Thoracic aorta (tissue), 2 donors: ENCODE data around the gene ADARB2. TPM values are rescaled to one million over a fixed set of nuclear protein-coding genes. Genes with fewer than 3 reads are reported as not detected.

ENCODE experiments used
- ATAC-seq: fragments of 150-250 bp; one replicate; pipeline ENCODE4 v1.8.0; 2017; ENCODE audit warnings: low read depth; ENCODE audit not compliant: insufficient number of reproducible peaks, low FRiP score
- DNase-seq: peaks from one replicate; pipeline ENCODE4 v3.0.0-alpha.2; 2020; ENCODE audit warnings: low spot score
- H3K27ac ChIP-seq, 2 donors: fragments of 200-600 bp; sonication (generic); 1 replicate in 1 of 2; 2 replicates in 1 of 2; pipeline ENCODE4 v1.5.1; 2016; ENCODE audit warnings: mild to moderate bottlenecking in 2 of 2, moderate library complexity in 2 of 2
- H3K27me3 ChIP-seq: fragments of 200-600 bp; sonication (generic); replicated peaks from 2 replicates; pipeline ENCODE4 v1.6.0; 2016; ENCODE audit warnings: mild to moderate bottlenecking; ENCODE audit not compliant: insufficient read depth
- H3K36me3 ChIP-seq: fragments of 200-600 bp; sonication (generic); one replicate; pipeline ENCODE4 v1.5.1; 2016
- H3K4me1 ChIP-seq, 2 donors: fragments of 200-600 bp; sonication (generic); 1 replicate in 1 of 2; 2 replicates in 1 of 2; pipeline versions ENCODE4 v1.5.1 to v1.6.0; 2016; ENCODE audit warnings: low read depth in 2 of 2, mild to moderate bottlenecking in 1 of 2; ENCODE audit not compliant: control insufficient read depth in 1 of 2
- H3K4me3 ChIP-seq: fragments of 200-600 bp; sonication (generic); 2 replicates; pipeline ENCODE4 v1.5.1; 2016; ENCODE audit warnings: mild to moderate bottlenecking
- H3K9me3 ChIP-seq: fragments of 200-600 bp; sonication (generic); 2 replicates; pipeline ENCODE4 v1.5.1; 2016
- total RNA-seq, 2 donors: library from RNA; depleted of rRNA; stranded (reverse); fragments of >200 nt; gene quantifications; one replicate each; pipeline versions ENCODE4 v1.1.0 to v1.2.3, GENCODE V29; 2016
- TF ChIP-seq, protein P1 (sequence below): fragments of 200-600 bp; sonication (generic); IDR thresholded peaks from one replicate; pipeline ENCODE4 v1.5.1; 2019; ENCODE audit warnings: antibody characterized with exemption

The ADARB2 gene
- total RNA-seq, 2 donors from 2014 or later: 0.71 to 3.1 TPM

- Histone ChIP-seq H3K27me3 (no peaks in the 10 kb centered on the region), H3K9me3 (no peaks in the 10 kb centered on the region), H3K4me1 (no peaks in the 10 kb centered on the region), H3K27ac (no peak overlapping the region), H3K36me3 (no peaks in the 10 kb centered on the region), H3K4me3 (no peak overlapping the region)
- no peak for ATAC-seq
- TF ChIP-seq, protein P1, sequence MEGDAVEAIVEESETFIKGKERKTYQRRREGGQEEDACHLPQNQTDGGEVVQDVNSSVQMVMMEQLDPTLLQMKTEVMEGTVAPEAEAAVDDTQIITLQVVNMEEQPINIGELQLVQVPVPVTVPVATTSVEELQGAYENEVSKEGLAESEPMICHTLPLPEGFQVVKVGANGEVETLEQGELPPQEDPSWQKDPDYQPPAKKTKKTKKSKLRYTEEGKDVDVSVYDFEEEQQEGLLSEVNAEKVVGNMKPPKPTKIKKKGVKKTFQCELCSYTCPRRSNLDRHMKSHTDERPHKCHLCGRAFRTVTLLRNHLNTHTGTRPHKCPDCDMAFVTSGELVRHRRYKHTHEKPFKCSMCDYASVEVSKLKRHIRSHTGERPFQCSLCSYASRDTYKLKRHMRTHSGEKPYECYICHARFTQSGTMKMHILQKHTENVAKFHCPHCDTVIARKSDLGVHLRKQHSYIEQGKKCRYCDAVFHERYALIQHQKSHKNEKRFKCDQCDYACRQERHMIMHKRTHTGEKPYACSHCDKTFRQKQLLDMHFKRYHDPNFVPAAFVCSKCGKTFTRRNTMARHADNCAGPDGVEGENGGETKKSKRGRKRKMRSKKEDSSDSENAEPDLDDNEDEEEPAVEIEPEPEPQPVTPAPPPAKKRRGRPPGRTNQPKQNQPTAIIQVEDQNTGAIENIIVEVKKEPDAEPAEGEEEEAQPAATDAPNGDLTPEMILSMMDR: no peak
- DNase-seq: no peak
These were observed 565.7 kb downstream of the ADARB2 start for GRCh38 chr10:1171586-1171985.

GRCh38 chr10:1171182-1171581, 566.1 kb downstream of the ADARB2 start:
- no peak overlapping the region for H3K4me3 ChIP-seq
- no peaks in the 10 kb centered on the region for H3K27me3 ChIP-seq
- ATAC-seq (no peak), DNase-seq (no peak)
- H3K9me3 ChIP-seq: no peaks in the 10 kb centered on the region
- no peak overlapping the region for H3K27ac ChIP-seq
- no peaks in the 10 kb centered on the region for H3K4me1 ChIP-seq
- H3K36me3 ChIP-seq: no peaks in the 10 kb centered on the region
- TF ChIP-seq, protein P1: no peak

DNA sequence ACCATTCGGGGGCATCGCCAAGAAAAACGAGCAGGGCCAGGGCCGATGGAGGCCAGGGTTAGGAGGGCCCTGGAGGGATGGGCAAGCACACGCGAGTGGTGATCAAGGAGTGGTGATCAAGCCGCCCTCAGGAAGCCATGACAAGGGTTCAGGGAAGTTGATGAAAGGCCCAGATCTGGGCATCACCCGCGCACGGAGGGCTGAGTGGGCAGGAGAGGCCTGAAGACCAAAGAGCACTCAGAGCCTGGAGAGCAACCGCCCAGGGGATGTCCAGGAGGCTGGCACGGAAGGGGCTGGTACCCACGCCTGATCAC, 566.5 kb downstream of the ADARB2 start:
- no peak for DNase-seq
- TF ChIP-seq, protein P1: no peak

GRCh38 chr10:1169981-1170866, 567.1 kb downstream of the ADARB2 start:
- Histone ChIP-seq H3K4me3 (no peak overlapping the region), H3K9me3 (no peaks in the 10 kb centered on the region), H3K4me1 (no peaks in the 10 kb centered on the region), H3K27ac (no peak overlapping the region), H3K36me3 (no peaks in the 10 kb centered on the region), H3K27me3 (no peaks in the 10 kb centered on the region)
- DNase-seq: no peak
- TF ChIP-seq, protein P1: no peak
- ATAC-seq: no peak

More for the DNA sequence above, 566.5 kb downstream of the ADARB2 start:
- Histone ChIP-seq H3K27me3 (no peaks in the 10 kb centered on the region), H3K4me1 (no peaks in the 10 kb centered on the region), H3K9me3 (no peaks in the 10 kb centered on the region), H3K27ac (no peak overlapping the region), H3K36me3 (no peaks in the 10 kb centered on the region), H3K4me3 (no peak overlapping the region)
- no peak for ATAC-seq

DNA sequence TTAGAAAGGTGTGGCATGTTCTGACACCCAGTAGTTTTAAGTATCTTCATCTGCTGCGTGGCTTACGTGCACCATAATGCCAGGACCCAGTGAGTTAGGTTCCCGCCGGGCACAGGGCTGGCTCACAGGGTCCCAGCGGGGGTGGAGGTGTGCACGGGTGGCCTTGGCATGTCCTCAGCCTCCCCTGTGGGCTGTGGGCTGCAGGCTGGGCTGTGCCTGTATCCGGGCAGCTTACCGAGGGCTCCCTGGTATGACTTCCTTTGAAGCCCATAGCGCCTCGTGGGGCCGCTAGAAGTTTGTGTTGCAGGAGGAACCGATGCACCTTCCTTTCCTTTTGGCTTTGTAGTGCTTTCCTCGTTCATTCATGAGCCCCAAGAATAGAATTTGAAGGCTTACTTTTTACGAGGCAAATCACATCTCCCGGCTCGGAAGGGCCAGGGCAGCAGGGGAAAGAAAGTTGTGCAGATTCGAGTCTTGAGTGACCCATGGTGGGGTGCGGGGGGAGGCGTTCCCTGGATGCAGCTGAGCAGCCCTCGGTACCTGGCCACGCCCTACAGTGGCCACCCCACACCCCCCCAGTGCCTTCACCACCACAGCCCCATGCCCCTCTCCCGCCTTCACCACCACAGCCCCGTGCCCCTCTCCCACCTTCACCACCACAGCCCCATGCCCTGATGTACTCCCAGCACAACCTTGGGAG, 568.0 kb downstream of the ADARB2 start:
- H3K9me3 ChIP-seq: no peaks in the 10 kb centered on the region
- TF ChIP-seq, protein P1: no peak
- H3K4me1 ChIP-seq: no peaks in the 10 kb centered on the region
- H3K36me3 ChIP-seq: no peaks in the 10 kb centered on the region
- no peak overlapping the region for H3K27ac ChIP-seq
- H3K27me3 ChIP-seq: no peaks in the 10 kb centered on the region
- no peak for DNase-seq
- H3K4me3 ChIP-seq: no peak overlapping the region
- ATAC-seq: no peak
